HG02884 (cell line): ENCODE results near the gene ABHD8.

ENCODE experiments used
- ATAC-seq: cut with Tn5 transposase; IDR thresholded peaks from one replicate; pipeline ENCODE4 v1.9.1; 2021; ENCODE audit warnings: mild to moderate bottlenecking, moderate library complexity; ENCODE audit not compliant: unreplicated experiment

Gene ABHD8, protein sequence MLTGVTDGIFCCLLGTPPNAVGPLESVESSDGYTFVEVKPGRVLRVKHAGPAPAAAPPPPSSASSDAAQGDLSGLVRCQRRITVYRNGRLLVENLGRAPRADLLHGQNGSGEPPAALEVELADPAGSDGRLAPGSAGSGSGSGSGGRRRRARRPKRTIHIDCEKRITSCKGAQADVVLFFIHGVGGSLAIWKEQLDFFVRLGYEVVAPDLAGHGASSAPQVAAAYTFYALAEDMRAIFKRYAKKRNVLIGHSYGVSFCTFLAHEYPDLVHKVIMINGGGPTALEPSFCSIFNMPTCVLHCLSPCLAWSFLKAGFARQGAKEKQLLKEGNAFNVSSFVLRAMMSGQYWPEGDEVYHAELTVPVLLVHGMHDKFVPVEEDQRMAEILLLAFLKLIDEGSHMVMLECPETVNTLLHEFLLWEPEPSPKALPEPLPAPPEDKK

DNA sequence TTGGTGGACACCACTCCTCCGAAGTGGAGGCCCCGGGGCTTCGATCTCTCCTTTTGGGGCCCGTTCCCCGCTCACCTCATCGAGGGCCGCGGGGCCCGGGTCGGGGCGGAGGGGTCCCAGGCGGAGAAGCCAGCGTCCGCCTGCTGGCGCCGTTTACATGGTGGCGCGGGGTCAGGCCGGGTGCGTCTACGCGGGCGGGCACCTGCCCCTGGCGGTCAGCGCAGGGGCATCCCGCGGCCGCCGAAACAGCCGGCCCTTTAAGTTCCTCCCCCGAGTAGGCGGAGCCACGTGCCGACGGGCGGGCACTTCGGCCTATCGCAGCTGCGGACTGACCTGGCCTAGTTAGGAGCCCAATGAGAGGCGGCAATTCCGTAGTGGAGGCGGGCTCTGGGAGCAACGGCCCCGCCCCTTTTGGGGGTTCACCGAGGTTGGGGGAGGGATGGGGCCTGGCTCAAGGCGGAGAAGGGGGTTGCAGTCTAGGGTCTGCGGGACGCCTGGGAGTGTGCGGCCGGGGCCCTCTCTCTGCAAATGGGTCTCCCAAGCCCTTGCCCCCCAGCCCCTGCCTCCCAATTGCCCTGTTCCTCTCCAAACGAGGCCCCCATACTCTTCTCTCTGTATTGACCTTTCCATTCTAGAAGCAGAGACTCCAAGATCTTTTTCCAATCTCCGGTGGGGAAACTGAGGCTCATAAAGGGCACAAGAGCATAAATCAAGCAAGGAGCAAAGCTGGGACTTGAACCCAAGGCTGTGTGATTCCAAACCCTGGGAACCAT is at the start of gene ABHD8:
Gene ABHD8, minus strand, starts transcription at position 259 of the 773 bp plus-strand sequence. CDS start 1,809 bp downstream, outside the sequence.
- peak; percentile 47 for ATAC-seq

DNA sequence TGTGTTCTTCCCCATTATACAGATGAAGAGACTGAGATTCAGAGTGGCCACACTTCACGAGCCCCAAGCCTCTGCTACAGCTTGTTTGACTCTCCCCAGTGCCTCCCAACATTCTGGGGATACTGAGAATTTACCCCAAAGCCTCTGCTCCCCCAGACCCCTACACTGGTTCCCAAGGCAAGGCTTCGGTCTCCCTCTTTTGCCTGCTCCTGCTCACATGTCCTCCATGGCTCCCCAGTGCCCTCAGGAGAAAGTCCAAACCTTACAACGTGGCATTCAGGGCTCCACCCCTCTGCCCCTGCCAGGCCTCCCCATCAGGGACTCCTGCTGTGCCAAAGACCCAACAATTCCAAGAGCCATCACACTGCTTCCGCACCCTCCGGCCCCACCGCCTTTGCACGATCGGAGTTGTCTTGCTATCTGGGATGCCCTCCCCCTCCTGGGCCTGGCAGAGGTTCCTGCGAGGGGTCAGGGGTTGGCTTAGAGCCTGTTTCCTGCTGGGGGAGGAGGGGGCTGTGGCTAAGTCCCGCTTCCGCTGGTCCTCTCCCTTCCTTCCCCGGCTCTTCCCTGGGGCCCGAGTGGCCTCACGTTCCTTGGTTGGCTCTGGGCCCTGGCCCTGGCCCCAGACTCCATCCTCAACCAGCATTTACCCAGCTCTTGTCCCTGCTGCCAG is 49.5 kb upstream of the ABHD8 start:
- ATAC-seq, result no peak

DNA sequence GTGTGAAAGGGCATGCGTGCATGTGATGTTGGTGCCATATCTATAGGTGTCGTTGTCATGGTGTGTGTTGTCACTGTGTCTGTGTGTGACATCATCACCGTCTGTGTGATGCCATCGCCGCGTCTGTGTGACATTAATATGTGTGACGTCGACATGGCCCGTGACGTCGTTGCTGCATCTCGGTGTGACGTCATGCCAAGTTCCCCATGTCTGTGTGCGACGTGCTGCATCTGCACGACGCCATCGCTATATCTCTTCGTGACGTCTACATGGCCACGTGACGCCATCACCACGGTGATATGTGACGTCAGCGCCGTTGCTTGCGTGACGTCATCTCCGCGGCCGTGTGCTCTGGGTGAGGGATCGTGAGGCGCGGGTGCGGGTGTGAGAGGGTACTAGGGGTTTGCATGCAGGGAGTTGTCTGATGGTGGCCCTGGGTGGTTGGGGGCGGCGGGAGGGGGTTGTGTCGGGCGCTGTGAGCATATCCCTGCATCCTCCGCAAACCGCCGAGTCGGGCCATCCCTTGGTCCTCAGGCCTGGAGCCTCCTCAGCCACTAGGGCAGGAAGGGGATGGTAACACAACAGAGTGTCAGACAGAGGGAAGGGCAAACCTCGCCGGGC is 48.7 kb upstream of the ABHD8 start:
- ATAC-seq, result no peak

DNA sequence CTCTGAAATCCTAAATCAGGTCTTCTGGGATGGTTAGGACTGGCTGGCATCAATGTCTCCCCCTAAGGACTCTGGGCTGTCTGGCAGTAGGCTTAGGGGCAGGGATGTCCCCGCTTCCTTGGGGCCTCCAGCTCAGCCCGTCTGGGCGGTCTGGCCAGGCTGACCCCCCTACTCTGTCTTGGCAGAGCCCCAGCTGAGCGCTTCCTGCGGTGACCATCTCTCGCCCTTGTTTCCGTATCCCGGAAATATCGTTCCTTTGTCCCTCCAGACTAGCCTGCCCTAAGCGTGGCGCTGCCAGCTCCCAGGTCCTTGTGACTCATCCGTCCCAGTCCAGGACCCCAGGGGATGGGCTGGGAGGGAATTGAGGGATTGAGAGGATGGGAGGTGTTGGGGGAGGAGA is 45.5 kb upstream of the ABHD8 start:
- ATAC-seq, result no peak

DNA sequence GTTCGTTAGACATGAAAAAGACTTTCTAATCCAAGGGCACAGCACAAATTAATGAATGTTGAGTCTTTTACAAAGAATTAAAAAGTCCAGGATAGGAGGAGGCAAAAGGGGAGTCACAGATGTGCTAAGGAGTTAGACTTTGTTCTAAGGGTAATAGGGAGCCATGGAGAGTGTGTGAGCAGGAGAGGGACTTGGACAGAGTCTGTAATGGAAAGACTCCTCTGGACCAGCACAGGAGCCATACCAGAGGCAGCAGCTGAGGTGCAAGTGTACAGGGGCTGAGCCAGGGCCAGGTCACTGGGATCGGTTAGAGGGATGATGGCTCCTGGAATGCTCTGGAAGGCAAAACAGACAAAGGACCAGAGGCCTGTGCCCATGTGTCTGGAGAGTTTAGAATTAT is 44.7 kb upstream of the ABHD8 start:
- no peak for ATAC-seq

DNA sequence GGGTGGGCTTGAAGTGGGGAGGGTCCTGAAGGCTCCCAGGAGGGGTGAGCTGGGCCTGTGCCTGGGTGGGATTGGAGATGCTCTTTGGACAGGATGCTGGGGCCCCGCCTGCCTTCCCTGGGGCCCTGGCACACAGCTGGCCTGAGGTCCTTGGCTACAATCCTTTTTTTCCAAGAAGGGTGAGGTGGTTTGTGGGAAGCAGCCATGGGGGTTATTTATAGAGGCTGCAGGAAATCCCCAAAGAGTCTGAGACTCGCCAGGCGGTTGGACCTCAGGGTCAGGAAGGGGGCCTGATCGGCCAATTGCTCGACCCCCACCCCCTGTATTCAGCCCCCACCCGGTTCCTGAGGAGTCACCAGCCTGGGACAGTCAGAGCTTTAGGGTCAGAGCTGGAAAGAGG is 44.1 kb upstream of the ABHD8 start:
- no peak for ATAC-seq

DNA sequence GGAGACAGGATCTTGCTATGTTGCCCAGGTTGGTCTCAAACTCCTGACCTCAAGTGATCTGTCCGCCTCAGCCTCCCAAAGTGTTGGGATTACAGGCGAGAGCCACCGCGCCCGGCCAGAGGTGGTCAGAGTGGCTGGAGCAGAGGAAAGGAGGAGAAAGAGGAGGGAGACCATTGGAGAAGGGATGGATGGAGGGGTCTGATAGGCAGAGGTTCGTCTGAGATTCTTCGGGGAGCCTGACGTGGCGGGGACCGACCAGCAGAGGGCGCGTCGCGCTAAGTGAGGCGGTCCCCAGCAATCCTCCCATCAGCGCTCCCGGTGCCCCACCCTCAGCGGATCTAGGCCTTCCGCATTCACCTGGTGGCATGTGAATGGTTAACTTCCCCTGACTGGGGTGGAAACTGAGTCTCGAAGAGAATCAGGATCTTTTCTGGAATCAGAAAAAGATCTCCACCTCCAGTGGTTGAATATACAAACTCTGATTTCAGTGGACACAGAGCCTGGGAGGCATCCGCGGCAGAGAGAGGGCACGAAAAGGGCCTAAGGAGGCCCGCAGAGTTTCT is 43.0 kb upstream of the ABHD8 start:
- no peak for ATAC-seq

DNA sequence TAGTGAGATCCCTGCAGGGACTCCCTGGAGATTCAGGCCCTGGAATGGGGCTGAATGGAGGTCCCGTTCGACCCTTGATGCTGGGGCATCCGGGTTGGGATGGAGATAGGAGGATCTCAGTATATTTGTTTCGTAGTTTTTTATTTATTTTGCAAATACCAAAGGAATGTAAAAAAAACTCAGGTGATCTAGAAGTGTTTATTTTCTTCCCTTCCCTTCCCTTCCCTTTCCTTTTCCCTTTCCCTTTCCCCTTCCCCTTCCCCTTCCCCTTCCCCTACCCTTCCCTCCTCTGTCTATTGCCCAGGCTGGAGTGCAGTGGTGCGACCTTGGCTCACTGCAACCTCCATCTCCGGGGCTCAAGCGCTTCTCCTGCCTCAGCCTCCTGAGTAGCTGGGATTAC is 38.6 kb upstream of the ABHD8 start:
- ATAC-seq, result no peak

DNA sequence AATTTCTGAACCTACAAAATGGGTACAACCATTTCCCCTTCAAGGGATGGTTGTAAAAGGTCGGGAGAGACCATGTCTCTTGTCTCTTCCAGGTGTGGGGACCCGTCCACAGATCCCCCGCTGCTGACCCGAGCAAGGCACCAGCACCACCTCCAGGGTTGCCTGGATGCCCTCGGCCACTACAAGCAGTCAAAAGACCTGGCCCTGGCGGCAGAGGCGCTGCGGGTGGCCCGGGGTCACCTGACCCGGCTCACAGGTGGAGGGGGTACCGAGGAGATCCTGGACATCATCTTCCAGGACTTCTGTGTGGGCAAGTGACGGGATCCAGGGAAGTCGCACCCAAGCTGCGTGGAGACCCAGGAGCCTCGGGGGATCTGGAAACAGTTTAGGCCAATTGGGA is 38.2 kb upstream of the ABHD8 start:
- no peak for ATAC-seq

DNA sequence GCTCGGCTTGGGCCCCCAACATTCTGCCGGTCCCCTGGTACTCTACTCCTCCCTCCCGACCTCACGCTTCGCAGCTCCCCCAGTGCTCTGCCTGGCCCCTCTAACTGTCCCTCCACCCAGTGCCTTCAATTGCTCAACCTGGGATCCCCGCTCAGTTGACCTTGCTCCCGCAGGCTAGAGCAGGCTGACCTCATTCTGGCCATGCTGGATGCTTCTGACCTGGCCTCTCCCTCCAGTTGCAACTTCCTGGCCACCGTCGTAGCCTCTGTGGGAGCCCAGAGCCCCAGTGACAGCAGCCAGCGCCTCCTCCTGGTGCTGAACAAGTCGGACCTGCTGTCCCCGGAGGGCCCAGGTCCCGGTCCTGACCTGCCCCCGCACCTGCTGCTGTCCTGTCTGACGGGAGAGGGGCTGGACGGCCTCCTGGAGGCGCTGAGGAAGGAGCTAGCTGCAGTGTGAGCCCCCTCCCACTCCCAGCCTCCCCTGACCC is 37.7 kb upstream of the ABHD8 start:
- ATAC-seq, result no peak

DNA sequence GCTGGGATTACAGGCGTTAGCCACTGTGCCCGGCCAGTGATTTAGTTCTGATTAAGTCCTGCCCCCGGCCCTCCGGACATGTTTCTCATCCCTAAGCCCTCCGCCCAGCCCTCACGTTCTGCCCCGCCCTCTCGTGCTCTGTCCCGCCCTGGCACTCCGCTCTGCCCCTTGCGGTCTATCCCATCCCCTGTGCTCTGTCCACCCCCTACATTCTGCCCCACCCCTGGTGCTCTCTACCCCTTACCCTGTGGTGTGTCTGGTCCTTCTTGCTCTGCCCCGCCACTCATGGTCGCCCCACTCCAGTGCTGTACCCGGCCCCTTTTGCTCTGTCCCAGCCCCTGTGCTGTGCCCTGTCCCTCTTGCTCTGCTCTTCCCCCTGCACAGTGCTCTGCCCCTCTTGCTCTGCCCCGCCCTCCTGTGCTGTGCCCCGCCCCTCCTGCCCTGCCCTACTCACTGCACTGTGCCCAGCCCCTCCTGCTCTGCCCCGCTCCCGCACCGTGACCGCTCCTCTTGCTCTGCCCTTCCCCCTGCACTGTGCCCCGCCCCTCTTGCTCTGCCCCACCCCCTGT is 37.2 kb upstream of the ABHD8 start:
- no peak for ATAC-seq

DNA sequence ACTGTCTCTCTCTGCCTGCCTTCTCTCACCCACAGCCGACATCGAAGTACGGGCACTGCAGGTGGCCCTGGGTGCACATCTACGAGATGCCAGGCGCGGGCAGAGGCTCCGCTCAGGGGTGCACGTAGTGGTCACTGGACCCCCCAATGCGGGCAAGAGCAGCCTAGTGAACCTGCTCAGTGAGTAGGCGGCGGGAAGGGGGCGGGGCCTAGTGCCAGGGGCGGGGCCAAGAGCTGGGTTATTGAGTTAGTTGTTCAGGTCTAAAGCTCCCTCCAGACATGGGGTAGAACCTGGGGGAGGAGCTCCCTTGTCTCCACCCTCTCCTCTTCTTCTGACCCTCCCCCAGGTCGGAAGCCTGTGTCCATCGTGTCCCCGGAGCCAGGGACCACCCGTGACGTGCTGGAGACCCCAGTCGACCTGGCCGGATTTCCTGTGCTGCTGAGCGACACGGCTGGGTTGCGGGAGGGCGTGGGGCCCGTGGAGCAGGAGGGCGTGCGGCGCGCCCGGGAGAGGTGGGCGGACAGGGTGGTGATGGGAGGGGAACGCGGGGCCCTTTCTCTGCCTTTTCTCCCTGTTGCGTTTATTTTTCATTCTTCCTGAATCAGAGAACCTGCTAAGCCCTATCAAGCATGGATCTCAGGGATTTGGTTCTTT is 36.0 kb upstream of the ABHD8 start:
- no peak for ATAC-seq

DNA sequence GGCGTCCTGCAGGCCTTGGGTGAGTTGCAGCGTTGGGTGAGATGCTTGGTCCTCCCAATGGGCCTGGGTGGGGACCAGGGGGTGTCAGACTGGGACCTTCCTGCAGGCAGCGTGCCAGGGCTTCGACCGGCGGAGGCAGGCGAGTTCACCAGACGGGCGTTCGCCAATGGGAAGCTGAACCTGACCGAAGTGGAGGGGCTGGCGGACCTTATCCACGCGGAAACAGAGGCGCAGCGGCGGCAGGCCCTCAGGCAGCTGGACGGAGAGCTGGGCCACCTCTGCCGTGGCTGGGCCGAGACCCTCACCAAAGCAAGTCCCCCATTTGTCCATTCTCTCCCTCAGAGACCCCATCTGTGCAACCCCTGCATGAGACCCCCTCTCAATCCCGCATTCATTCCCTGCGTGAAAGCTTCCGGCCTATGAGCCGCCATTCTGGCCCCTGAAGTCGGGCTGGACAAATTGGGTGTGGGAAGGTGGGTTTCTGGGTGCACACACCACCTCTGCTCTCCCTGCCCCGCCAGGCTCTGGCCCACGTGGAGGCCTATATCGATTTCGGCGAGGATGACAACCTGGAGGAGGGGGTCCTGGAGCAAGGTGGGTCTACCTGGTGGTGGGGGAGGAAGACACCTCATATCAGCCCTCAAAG is 35.3 kb upstream of the ABHD8 start:
- ATAC-seq, result no peak

DNA sequence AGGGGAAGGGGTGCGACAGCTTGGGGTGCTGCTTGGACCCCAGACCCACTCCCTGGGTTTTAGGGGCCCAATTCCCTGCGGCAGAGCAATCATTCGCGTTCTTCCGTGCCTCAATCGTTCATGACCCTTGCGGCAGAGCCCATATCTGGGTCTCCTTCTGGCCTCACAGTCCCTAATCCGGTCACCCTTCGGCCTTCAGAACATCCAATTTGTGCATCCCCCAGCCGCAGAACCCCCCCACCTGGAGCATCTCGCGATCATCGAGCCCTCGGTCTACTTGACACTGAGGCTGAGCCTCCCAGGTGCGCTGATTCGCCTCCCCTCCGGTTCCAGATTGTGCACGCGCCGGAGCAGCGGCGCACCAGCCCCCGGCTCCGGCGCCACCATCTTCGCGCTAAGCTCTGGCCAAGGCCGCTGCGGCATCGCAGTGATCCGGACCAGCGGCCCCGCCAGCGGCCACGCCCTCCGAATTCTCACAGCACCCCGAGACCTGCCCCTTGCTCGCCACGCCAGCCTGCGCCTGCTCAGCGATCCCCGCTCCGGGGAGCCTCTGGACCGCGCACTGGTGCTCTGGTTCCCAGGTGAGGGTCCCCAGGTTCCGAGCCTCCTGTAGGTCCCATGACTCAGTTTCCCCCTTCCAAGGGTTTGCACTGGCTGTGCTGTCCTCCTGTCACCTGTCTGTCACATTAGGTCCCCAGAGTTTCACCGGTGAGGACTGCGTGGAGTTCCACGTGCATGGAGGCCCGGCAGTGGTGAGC is 34.6 kb upstream of the ABHD8 start:
- no peak for ATAC-seq

DNA sequence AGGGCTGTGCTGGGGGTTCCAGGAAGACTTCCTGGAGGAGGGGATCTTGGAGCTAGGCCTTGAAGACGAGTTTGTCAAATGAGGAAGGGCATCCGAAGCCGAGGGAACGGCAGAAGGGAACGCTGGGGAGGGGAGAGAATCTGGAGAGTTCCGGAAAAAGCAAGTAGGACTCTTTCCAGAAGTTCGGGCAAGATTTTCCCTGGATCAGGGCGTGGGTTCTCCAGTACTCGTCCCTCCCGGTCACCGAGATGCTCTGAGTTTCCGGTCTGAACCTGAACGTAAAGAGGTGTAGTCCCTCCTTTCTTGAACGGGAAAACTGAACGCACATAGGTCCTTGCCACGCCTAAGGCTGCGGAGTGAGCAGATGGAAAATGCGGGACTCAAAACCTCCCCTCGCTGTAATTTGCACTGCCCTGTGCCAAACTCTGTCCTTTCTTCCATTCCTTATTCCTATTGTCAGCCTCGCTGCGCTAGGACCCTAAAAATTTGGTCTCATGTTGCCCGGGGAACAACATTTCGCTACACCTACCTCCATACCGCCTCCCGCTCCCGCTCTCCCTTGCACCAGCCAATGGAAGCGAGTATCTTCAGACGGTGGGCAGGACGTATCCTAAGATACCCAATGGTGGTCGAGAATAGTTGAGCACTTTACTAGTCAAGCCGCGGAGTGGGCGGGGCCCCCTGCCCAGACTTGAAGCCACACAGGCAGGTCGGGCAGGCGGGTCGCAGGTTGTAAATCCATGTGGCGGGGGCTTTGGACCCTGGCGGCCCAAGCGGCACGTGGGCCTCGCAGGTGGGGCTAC is 33.8 kb upstream of the ABHD8 start, which contains the start of gene GTPBP3:
Gene GTPBP3, plus strand, starts transcription at position 682 of the 803 bp plus-strand sequence. Its CDS starts 59 bp downstream, at position 741.
- ATAC-seq, result peak; percentile 70

DNA sequence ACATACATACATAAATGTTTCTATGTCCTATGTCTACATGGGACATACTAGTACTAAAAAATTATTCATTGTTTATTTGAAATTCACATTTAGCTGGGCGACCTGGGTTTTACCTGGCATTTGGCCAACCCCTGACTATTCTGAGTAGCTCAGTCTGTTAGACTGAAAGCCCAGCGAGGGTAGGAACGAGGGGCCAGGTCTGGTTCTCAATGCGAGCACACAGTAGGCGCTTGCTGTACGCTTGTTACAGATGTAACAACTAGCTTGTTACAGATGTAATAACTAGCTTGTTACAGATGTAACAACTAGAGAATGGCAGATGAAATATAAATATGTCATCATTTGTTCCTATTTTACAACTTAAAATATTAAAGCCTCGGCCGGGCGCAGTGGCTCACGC is 32.4 kb upstream of the ABHD8 start:
- ATAC-seq, result no peak
